AG04449 (cell line): ENCODE data around the gene NPR3.

Source experiments
- CTCF ChIA-PET: fragments of 350-600 bp; formaldehyde crosslinking; extraction: SDS; loops from one replicate; lab custom pipeline; 2021; ENCODE audit warnings: antibody characterized with exemption; lab: Yijun Ruan, JAX
- POLR2A ChIA-PET: fragments of 400-600, 350-600 bp; formaldehyde crosslinking; extraction: SDS; loops from one replicate; lab custom pipeline; 2020; ENCODE audit warnings: antibody characterized with exemption, inconsistent platforms; lab: Yijun Ruan, JAX
- DNase-seq: peaks from one replicate; pipeline ENCODE4 v3.0.0-alpha.2; 2010; ENCODE audit warnings: low read depth, low spot score
- H3K4me3 ChIP-seq: 2 replicates; pipeline ENCODE4 v1.5.1; 2011; ENCODE audit warnings: low read depth, mild to moderate bottlenecking, control low read depth, low read length
- CTCF ChIP-seq: IDR thresholded peaks from one replicate; pipeline ENCODE4 v1.5.1; 2011; ENCODE audit warnings: mild to moderate bottlenecking, moderate library complexity, low read length, control low read depth, inconsistent platforms; ENCODE audit not compliant: insufficient read depth; ENCODE audit errors: missing control alignments

The NPR3 gene

GRCh38 chr5:32805971-32806638, 95.0 kb downstream of the NPR3 start:
- DNase-seq, result peak; percentile 74
- TF ChIP-seq CTCF, result no peak
- POLR2A ChIA-PET, result interaction anchor here (1.3 kb wide), 1 partner anchor 16 kb away, joined by 4 read pairs; no protein-coding TSS in a partner anchor
- no peak overlapping the region for H3K4me3 ChIP-seq
- CTCF ChIA-PET, result interaction anchor here (0.8 to 3.2 kb wide), 5 partner anchors 8 to 374 kb away, joined by 3 to 11 read pairs (median 4); no protein-coding TSS in a partner anchor

GRCh38 chr5:32808783-32809182, 97.7 kb downstream of the NPR3 start:
- ChIA-PET CTCF (interaction anchor here (1.1 to 3.2 kb wide), 2 partner anchors 14 to 18 kb away, joined by 4 to 11 read pairs; no protein-coding TSS in a partner anchor), POLR2A (no interaction called here)
- H3K4me3 ChIP-seq, result no peak overlapping the region
- no peak for DNase-seq
- TF ChIP-seq CTCF, result no peak

DNA sequence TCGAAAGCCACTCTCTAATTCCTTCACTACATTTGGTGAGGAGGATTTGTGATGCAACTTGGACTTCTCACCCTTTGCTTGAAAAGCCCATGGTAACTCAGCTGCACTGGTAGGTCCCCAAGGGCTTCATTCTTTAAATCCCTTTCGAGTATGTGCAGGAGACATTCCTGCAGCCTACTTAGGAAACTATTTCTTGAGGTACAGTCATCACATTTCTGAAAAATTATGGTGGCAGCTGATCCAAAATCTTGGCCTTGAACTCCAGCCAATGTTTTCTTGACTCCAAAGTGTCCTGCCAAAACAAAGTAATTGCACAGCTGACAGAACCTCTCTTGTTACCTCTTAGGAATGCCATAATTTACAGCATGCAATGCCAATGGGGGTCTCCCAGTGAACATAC, 99.7 kb downstream of the NPR3 start:
- CTCF ChIA-PET, result interaction anchor here (0.8 to 1.6 kb wide), 3 partner anchors 17 to 103 kb away, joined by 3 to 6 read pairs (median 3); no protein-coding TSS in a partner anchor
- POLR2A ChIA-PET, result interaction anchor here (0.5 to 1.4 kb wide), 6 partner anchors 40 to 212 kb away, joined by 3 to 5 read pairs (median 4); no protein-coding TSS in a partner anchor
- peak; percentile 96 for DNase-seq

GRCh38 chr5:32812399-32812798, 101.3 kb downstream of the NPR3 start:
- no peak for TF ChIP-seq CTCF
- ChIA-PET CTCF (interaction anchor here (0.9 kb wide), 1 partner anchor 41 kb away, joined by 4 read pairs; no protein-coding TSS in a partner anchor), POLR2A (no interaction called here)
- no peak for DNase-seq
- H3K4me3 ChIP-seq, result no peak overlapping the region

More for the DNA sequence above, 99.7 kb downstream of the NPR3 start:
- no peak for TF ChIP-seq CTCF
- H3K4me3 ChIP-seq, result no peak overlapping the region

DNA sequence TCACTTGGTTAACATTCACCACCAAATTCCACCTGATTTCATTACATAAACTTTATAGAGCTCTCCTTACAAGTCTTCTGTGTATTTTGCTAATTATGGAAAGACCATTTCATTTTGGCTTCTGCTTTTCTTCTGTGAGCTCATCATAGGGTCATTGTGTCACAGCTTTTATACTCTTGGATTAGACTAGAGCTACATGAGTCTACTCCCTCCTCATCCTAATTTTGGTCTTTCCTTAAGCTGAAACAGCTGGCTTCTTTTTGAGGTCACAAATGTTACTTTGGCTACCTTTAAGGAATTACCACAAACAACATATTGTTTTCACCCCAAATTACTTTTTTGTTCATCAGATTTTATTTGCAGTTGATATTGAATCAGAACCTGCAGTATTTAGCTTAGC, 103.0 kb downstream of the NPR3 start:
- no peak overlapping the region for H3K4me3 ChIP-seq
- no peak for DNase-seq
- no peak for TF ChIP-seq CTCF
- ChIA-PET CTCF (interaction anchor here (1.2 to 1.3 kb wide), 2 partner anchors 107 to 367 kb away, joined by 3 to 5 read pairs; no protein-coding TSS in a partner anchor), POLR2A (no interaction called here)

DNA sequence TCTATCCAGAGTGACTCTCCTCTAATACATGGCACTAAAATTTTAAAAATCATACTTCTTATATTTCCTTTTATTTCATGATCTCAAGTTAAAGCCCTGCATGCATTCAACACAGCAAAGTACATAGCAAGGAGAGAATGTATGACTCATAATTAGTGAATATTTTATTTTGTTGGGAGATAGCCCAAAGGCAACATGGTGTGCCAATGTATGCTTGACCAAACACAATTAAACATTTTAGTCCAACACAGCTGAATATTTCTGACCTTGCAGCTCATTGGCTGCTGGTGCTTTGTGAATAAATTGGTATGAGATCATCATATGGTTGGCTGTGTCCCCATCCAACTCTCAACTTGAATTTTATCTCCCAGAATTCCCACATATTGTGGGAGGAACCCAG, 103.5 kb downstream of the NPR3 start:
- DNase-seq, result peak; percentile 89
- ChIA-PET POLR2A (interaction anchor here (0.6 kb wide), 1 partner anchor 14 kb away, joined by 3 read pairs; no protein-coding TSS in a partner anchor), CTCF (interaction anchor here (1.2 to 1.3 kb wide), 2 partner anchors 107 to 367 kb away, joined by 3 to 5 read pairs; no protein-coding TSS in a partner anchor)
- TF ChIP-seq CTCF, result no peak
- H3K4me3 ChIP-seq, result no peak overlapping the region
